H9 (cell line): ENCODE measurements around the gene TEX44. TPM values are rescaled to one million over a fixed set of nuclear protein-coding genes. Genes with fewer than 3 reads are reported as not detected.

Source experiments
- DNase-seq: peaks from one replicate; pipeline ENCODE4 v3.0.0-alpha.2; 2017
- H2AFZ ChIP-seq: one replicate; pipeline ENCODE4 v1.6.1; 2013; ENCODE audit warnings: mild to moderate bottlenecking, low read length, control low read depth, moderate library complexity
- H2AK5ac ChIP-seq: 2 replicates; pipeline ENCODE4 v1.6.1; 2013; ENCODE audit warnings: low read length, control low read depth, mixed read lengths; ENCODE audit not compliant: insufficient read length
- H2BK120ac ChIP-seq: one replicate; pipeline ENCODE4 v1.6.1; 2013; ENCODE audit warnings: low read depth, mild to moderate bottlenecking, low read length, control low read depth, inconsistent platforms; ENCODE audit not compliant: poor library complexity, severe bottlenecking
- H2BK12ac ChIP-seq: 2 replicates; pipeline ENCODE4 v1.6.1; 2013; ENCODE audit warnings: low read length, control low read depth, mixed read lengths, low read depth; ENCODE audit not compliant: insufficient read length
- H2BK15ac ChIP-seq: 2 replicates; pipeline ENCODE4 v1.6.1; 2013; ENCODE audit warnings: low read depth, low read length, control low read depth
- H2BK20ac ChIP-seq: one replicate; pipeline ENCODE4 v1.6.1; 2013; ENCODE audit warnings: low read depth, mild to moderate bottlenecking, low read length, control low read depth, inconsistent platforms; ENCODE audit not compliant: poor library complexity, severe bottlenecking
- H2BK5ac ChIP-seq: 2 replicates; pipeline ENCODE4 v1.6.1; 2013; ENCODE audit warnings: low read length, control low read depth, mixed read lengths; ENCODE audit not compliant: insufficient read length
- H3K14ac ChIP-seq: 2 replicates; pipeline ENCODE4 v1.6.1; 2013; ENCODE audit warnings: low read length, control low read depth; ENCODE audit not compliant: insufficient read depth
- H3K18ac ChIP-seq: 2 replicates; pipeline ENCODE4 v1.6.1; 2013; ENCODE audit warnings: low read depth, mild to moderate bottlenecking, mixed read lengths, low read length, control low read depth; ENCODE audit not compliant: insufficient read length
- H3K23ac ChIP-seq: 2 replicates; pipeline ENCODE4 v1.6.1; 2013; ENCODE audit warnings: low read length, control low read depth, mixed read lengths, low read depth; ENCODE audit not compliant: insufficient read length
- H3K23me2 ChIP-seq: 2 replicates; pipeline ENCODE4 v1.6.1; 2013; ENCODE audit warnings: low read depth, mild to moderate bottlenecking, mixed read lengths, low read length, control low read depth; ENCODE audit not compliant: insufficient read length, poor library complexity, severe bottlenecking
- H3K27ac ChIP-seq: 2 replicates; pipeline ENCODE4 v1.5.1; 2013; ENCODE audit warnings: low read length, control low read depth, mixed read lengths, low read depth; ENCODE audit not compliant: insufficient read length
- H3K27me3 ChIP-seq: 2 replicates; pipeline ENCODE4 v1.6.1; 2013; ENCODE audit warnings: low read length, control low read depth, inconsistent platforms; ENCODE audit not compliant: insufficient read depth
- H3K4ac ChIP-seq: 2 replicates; pipeline ENCODE4 v1.6.1; 2013; ENCODE audit warnings: low read depth, mild to moderate bottlenecking, control low read depth, inconsistent platforms, low read length, moderate library complexity
- H3K4me1 ChIP-seq: 2 replicates; pipeline ENCODE4 v1.6.1; 2013; ENCODE audit warnings: low read length, control low read depth, inconsistent platforms; ENCODE audit not compliant: insufficient read depth
- H3K4me2 ChIP-seq: 2 replicates; pipeline ENCODE4 v1.6.1; 2013; ENCODE audit warnings: low read length, control low read depth, mixed read lengths; ENCODE audit not compliant: insufficient read length, insufficient read depth
- H3K56ac ChIP-seq: 2 replicates; pipeline ENCODE4 v1.6.1; 2013; ENCODE audit warnings: low read depth, mild to moderate bottlenecking, mixed read lengths, low read length, control low read depth; ENCODE audit not compliant: insufficient read length
- H3K79me1 ChIP-seq: 2 replicates; pipeline ENCODE4 v1.6.1; 2013; ENCODE audit warnings: low read depth, mild to moderate bottlenecking, moderate library complexity, low read length, control low read depth, inconsistent platforms; ENCODE audit not compliant: insufficient read depth, poor library complexity, severe bottlenecking
- H3K79me2 ChIP-seq: 2 replicates; pipeline ENCODE4 v1.6.1; 2013; ENCODE audit warnings: low read length, control low read depth, inconsistent platforms; ENCODE audit not compliant: insufficient read depth
- H3K9ac ChIP-seq: 2 replicates; pipeline ENCODE4 v1.6.1; 2013; ENCODE audit warnings: low read length, control low read depth, mixed read lengths; ENCODE audit not compliant: insufficient read length; ENCODE audit errors: extremely low read depth
- H3K9me3 ChIP-seq: one replicate; pipeline ENCODE4 v1.6.1; 2013; ENCODE audit warnings: low read depth, low read length, inconsistent platforms; ENCODE audit not compliant: control insufficient read depth
- H3T11ph ChIP-seq: one replicate; pipeline ENCODE4 v1.6.1; 2013; ENCODE audit warnings: mild to moderate bottlenecking, low read length, control low read depth, inconsistent platforms
- H4K20me1 ChIP-seq: one replicate; pipeline ENCODE4 v1.6.1; 2013; ENCODE audit not compliant: control insufficient read depth, insufficient read length, insufficient read depth
- H4K5ac ChIP-seq: 2 replicates; pipeline ENCODE4 v1.6.1; 2013; ENCODE audit warnings: low read depth, mild to moderate bottlenecking, mixed read lengths, low read length, control low read depth; ENCODE audit not compliant: insufficient read length
- H4K8ac ChIP-seq: replicated peaks from 2 replicates; pipeline ENCODE4 v1.6.1; 2013; ENCODE audit warnings: low read length, control low read depth, mixed read lengths, low read depth; ENCODE audit not compliant: insufficient read length
- H4K91ac ChIP-seq: 2 replicates; pipeline ENCODE4 v1.6.1; 2013; ENCODE audit warnings: low read depth, mild to moderate bottlenecking, moderate library complexity, mixed read lengths, low read length, control low read depth; ENCODE audit not compliant: insufficient read length
- H3K27ac Mint-ChIP-seq, 3 experiments: 2 replicates in 2 of 3; 3 replicates in 1 of 3; pipeline ENCODE4 v1.8.0; 2020 to 2021; ENCODE audit warnings: mixed read lengths in 3 of 3, mild to moderate bottlenecking in 1 of 3, moderate library complexity in 1 of 3
- H3K27me3 Mint-ChIP-seq: 2 replicates; pipeline ENCODE4 v1.8.0; 2021; ENCODE audit warnings: low read depth, mild to moderate bottlenecking, moderate library complexity, mixed read lengths
- H3K36me3 Mint-ChIP-seq, 3 experiments: 2 replicates in 2 of 3; 3 replicates in 1 of 3; pipeline ENCODE4 v1.8.0; 2020 to 2021; ENCODE audit warnings: low read depth in 3 of 3, mixed read lengths in 3 of 3; ENCODE audit not compliant: insufficient read depth in 1 of 3
- H3K4me1 Mint-ChIP-seq, 2 experiments: 2 replicates each; pipeline ENCODE4 v1.8.0; 2020; ENCODE audit warnings: mixed read lengths in 2 of 2
- H3K4me3 Mint-ChIP-seq, 2 experiments: 2 replicates in 1 of 2; 3 replicates in 1 of 2; pipeline ENCODE4 v1.8.0; 2020 to 2021; ENCODE audit warnings: mild to moderate bottlenecking in 2 of 2, mixed read lengths in 2 of 2, moderate library complexity in 1 of 2
- H3K9me3 Mint-ChIP-seq, 2 experiments: 2 replicates in 1 of 2; 3 replicates in 1 of 2; pipeline ENCODE4 v1.8.0; 2020; ENCODE audit warnings: mild to moderate bottlenecking in 2 of 2, mixed read lengths in 2 of 2, moderate library complexity in 1 of 2
- WGBS: extraction: QIAGEN DNeasy Blood & Tissue Kit; methylation state at CpG from one replicate; pipeline ENCODE4 v1.1.7; 2013; ENCODE audit warnings: missing lambda C conversion rate, low lambda C conversion rate, mixed read lengths; ENCODE audit not compliant: insufficient read length; ENCODE audit errors: extremely low coverage; 5-methylcytosine and 5-hydroxymethylcytosine counted together
- total RNA-seq: library from RNA; stranded (reverse); gene quantifications from 2 replicates; pipeline ENCODE4 v1.2.1, GENCODE V29; 2021
- TF ChIP-seq, protein P1 (sequence below): fragments of 200-600 bp; sonication (generic); conservative IDR thresholded peaks from 3 replicates; pipeline ENCODE4 v1.8.0; 2021; ENCODE audit warnings: antibody characterized with exemption, mild to moderate bottlenecking

Gene TEX44
- total RNA-seq, 1 experiment from 2014 or later, result not detected

DNA sequence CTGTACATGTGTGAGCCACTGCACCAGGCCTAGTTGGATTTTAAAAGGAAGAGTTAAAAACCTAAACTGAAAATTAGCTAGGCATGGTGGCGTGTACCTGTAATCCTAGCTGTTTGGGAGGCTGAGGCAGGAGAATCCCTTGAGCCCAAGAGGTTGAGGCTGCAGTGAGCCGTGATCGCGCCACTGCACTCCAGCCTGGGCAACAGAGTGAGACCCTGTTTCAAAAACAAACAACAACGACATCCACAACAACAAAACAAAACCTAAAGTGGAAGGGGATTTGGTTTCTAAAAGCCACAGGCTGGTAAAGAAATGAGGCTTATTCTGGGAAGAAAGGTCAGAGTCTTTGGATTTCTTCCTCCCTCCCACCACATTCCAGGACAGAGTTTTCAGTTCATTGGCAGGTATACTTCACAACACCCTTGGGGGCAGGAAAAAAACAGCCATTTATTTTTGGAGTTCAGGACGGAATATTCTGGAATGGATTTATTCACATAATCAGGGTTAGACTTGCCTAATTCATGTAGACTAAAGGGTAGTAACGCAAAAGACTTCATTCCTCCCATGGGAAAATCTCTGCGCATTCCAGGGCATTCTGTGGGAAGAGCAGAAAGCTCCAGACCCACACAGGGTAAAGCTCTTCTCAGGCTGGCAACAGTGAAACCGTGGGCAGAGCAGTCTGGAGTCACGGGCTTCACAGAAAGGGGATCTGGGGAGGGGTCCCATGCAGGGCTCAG, 34.9 kb downstream of the TEX44 start:
- no peak overlapping the region for H3K4me3 Mint-ChIP-seq
- H3K4ac ChIP-seq, result no peak overlapping the region
- H4K5ac ChIP-seq, result no peak overlapping the region
- H4K20me1 ChIP-seq, result no peaks in the 10 kb centered on the region
- no peaks in the 10 kb centered on the region for H3K4me1 ChIP-seq
- H4K91ac ChIP-seq, result no peak overlapping the region
- H3K79me2 ChIP-seq, result no peaks in the 10 kb centered on the region
- no peak overlapping the region for H2BK12ac ChIP-seq
- H3K9me3 Mint-ChIP-seq, result no peaks in the 10 kb centered on the region
- no peak overlapping the region for H3K9ac ChIP-seq
- WGBS, result no CpG with 5 or more reads among the region's 10 CpGs
- H3K23ac ChIP-seq, result no peak overlapping the region
- H3K23me2 ChIP-seq, result no peaks in the 10 kb centered on the region
- no peaks in the 10 kb centered on the region for H3K27me3 ChIP-seq
- no peak overlapping the region for H3K56ac ChIP-seq
- no peaks in the 10 kb centered on the region for H3K79me1 ChIP-seq
- no peaks in the 10 kb centered on the region for H3K9me3 ChIP-seq
- no peak overlapping the region for H4K8ac ChIP-seq
- peak overlapping the region in 2 of 3 experiments; percentile 74 to 83; a peak in 3 of 7 replicates for H3K27ac Mint-ChIP-seq
- TF ChIP-seq, protein P1, sequence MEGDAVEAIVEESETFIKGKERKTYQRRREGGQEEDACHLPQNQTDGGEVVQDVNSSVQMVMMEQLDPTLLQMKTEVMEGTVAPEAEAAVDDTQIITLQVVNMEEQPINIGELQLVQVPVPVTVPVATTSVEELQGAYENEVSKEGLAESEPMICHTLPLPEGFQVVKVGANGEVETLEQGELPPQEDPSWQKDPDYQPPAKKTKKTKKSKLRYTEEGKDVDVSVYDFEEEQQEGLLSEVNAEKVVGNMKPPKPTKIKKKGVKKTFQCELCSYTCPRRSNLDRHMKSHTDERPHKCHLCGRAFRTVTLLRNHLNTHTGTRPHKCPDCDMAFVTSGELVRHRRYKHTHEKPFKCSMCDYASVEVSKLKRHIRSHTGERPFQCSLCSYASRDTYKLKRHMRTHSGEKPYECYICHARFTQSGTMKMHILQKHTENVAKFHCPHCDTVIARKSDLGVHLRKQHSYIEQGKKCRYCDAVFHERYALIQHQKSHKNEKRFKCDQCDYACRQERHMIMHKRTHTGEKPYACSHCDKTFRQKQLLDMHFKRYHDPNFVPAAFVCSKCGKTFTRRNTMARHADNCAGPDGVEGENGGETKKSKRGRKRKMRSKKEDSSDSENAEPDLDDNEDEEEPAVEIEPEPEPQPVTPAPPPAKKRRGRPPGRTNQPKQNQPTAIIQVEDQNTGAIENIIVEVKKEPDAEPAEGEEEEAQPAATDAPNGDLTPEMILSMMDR, result no peak
- H3K27ac ChIP-seq, result no peak overlapping the region
- H2BK20ac ChIP-seq, result no peak overlapping the region
- H3T11ph ChIP-seq, result no peak overlapping the region
- no peak overlapping the region for H2BK15ac ChIP-seq
- no peak overlapping the region for H3K14ac ChIP-seq
- H2BK5ac ChIP-seq, result no peak overlapping the region
- H2BK120ac ChIP-seq, result no peak overlapping the region
- H2AK5ac ChIP-seq, result no peak overlapping the region
- H3K4me1 Mint-ChIP-seq, result peaks cover 7 to 10% of the 10 kb centered on the region in 2 experiments
- no peak overlapping the region for H3K18ac ChIP-seq
- H3K27me3 Mint-ChIP-seq, result no peaks in the 10 kb centered on the region
- no peaks in the 10 kb centered on the region for H3K36me3 Mint-ChIP-seq
- no peak overlapping the region for H2AFZ ChIP-seq
- DNase-seq, result no peak
- no peak overlapping the region for H3K4me2 ChIP-seq
